ENCODE measurements around the gene ANKRD6. TPM values are rescaled to one million over a fixed set of nuclear protein-coding genes. Genes with fewer than 3 reads are reported as not detected.
"Not testable (repeated sequence)": the region's sequence is repeated elsewhere in the genome, so short reads cannot be mapped to it uniquely, and the experiment has no call there.

ANKRD6 gene
- total RNA-seq, 1 experiment from 2014 or later, result 5.6 TPM

- Histone ChIP-seq H4K20me1 (ENCODE audit: low read length) (no peaks in the 10 kb centered on the region), H3K4me2 (ENCODE audit: low read length) (no peak overlapping the region), H3K9me3 (ENCODE audit: low read length) (no peaks in the 10 kb centered on the region), H3K4me1 (ENCODE audit: insufficient read depth, low read length) (no peaks in the 10 kb centered on the region), H3F3A (ENCODE audit: low read length, unreplicated experiment) (no peaks in the 10 kb centered on the region), H3K9me2 (replicated peaks; ENCODE audit: low read length) (no peaks in the 10 kb centered on the region), H3K79me2 (ENCODE audit: low read length) (no peaks in the 10 kb centered on the region), H3K9ac (ENCODE audit: low read length) (no peak overlapping the region), H3K27ac (ENCODE audit: low read length) (no peak overlapping the region), H3K27me3 (ENCODE audit: low read length) (no peaks in the 10 kb centered on the region), H3K36me3 (ENCODE audit: low read depth, low read length) (no peaks in the 10 kb centered on the region), H3K4me3 (ENCODE audit: low read length) (no peak overlapping the region), H2AFZ (ENCODE audit: low read length) (no peak overlapping the region)
- ChIA-PET CTCF (no interaction called here), POLR2A (ENCODE audit: unreplicated experiment) (no interaction called here)
- no peak for DNase-seq
- no peak for TF ChIP-seq CTCF (conservative IDR thresholded peaks at IDR 0.05; ENCODE audit: low read depth, low read length)
- TF ChIP-seq EZH2 (IDR thresholded peaks at IDR 0.05; ENCODE audit: low read length, unreplicated experiment), result no peak
- no peak for TF ChIP-seq EZH2phosphoT487 (IDR thresholded peaks at IDR 0.05; ENCODE audit: borderline replicate concordance, low read length)
- no peak for ATAC-seq
- BruUV-seq (replicated peaks), result no TSS peak
- intact Hi-C loops (cut with micrococcal nuclease), result no loop called here
These were observed 40.1 kb upstream of the ANKRD6 start for GRCh38 chr6:89392823-89393222.

DNA sequence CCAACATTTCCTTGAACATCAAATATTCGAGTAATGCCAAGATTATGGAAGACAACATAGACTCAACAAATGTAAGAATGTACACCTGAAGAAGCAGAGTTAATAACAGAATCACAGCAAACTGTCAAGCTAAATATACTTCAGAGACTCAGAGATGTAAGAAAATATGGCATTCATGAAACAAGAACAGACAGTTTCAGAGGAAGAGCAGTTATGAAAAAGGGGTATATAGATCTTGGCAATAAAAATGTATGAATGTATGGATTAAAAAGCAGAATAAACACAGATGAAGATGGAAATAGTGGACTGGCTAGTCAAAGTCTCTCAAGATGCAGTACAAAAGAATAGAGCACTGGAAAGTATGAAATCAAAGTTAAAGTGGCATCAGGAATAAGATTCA lies 39.3 kb upstream of the ANKRD6 start:
- DNase-seq (no peak), ATAC-seq (no peak)
- Histone ChIP-seq H3K9me2 (replicated peaks; ENCODE audit: low read length) (no peaks in the 10 kb centered on the region), H3F3A (ENCODE audit: low read length, unreplicated experiment) (no peaks in the 10 kb centered on the region), H3K4me1 (ENCODE audit: insufficient read depth, low read length) (no peaks in the 10 kb centered on the region), H4K20me1 (ENCODE audit: low read length) (no peaks in the 10 kb centered on the region), H3K36me3 (ENCODE audit: low read depth, low read length) (no peaks in the 10 kb centered on the region), H3K4me3 (ENCODE audit: low read length) (no peak overlapping the region), H3K79me2 (ENCODE audit: low read length) (no peaks in the 10 kb centered on the region), H3K9me3 (ENCODE audit: low read length) (no peaks in the 10 kb centered on the region), H3K27me3 (ENCODE audit: low read length) (no peaks in the 10 kb centered on the region), H3K9ac (ENCODE audit: low read length) (no peak overlapping the region), H2AFZ (ENCODE audit: low read length) (no peak overlapping the region), H3K27ac (ENCODE audit: low read length) (no peak overlapping the region), H3K4me2 (ENCODE audit: low read length) (no peak overlapping the region)
- no peak for TF ChIP-seq CTCF (conservative IDR thresholded peaks at IDR 0.05; ENCODE audit: low read depth, low read length)
- no peak for TF ChIP-seq EZH2 (IDR thresholded peaks at IDR 0.05; ENCODE audit: low read length, unreplicated experiment)
- TF ChIP-seq EZH2phosphoT487 (IDR thresholded peaks at IDR 0.05; ENCODE audit: borderline replicate concordance, low read length), result no peak
- POLR2A ChIA-PET (ENCODE audit: unreplicated experiment), result no interaction called here
- intact Hi-C loops (cut with micrococcal nuclease), result no loop called here
- CTCF ChIA-PET, result no interaction called here
- no TSS peak for BruUV-seq (replicated peaks)

GRCh38 chr6:89397884-89398283 lies 35.1 kb upstream of the ANKRD6 start:
- ATAC-seq; H3K36me3 ChIP-seq (ENCODE audit: low read depth, low read length); H3K4me3 ChIP-seq (ENCODE audit: low read length); intact Hi-C loops (cut with micrococcal nuclease); H3K9me3 ChIP-seq (ENCODE audit: low read length); H3F3A ChIP-seq (ENCODE audit: low read length, unreplicated experiment); H3K27ac ChIP-seq (ENCODE audit: low read length); H3K9me2 ChIP-seq (replicated peaks; ENCODE audit: low read length); H3K9ac ChIP-seq (ENCODE audit: low read length); H3K4me1 ChIP-seq (ENCODE audit: insufficient read depth, low read length); H4K20me1 ChIP-seq (ENCODE audit: low read length); H2AFZ ChIP-seq (ENCODE audit: low read length); DNase-seq; H3K79me2 ChIP-seq (ENCODE audit: low read length); H3K27me3 ChIP-seq (ENCODE audit: low read length); BruUV-seq (replicated peaks); H3K4me2 ChIP-seq (ENCODE audit: low read length); CTCF ChIA-PET: not testable (repeated sequence)
- POLR2A ChIA-PET (ENCODE audit: unreplicated experiment), result interaction anchor here (0.6 kb wide), 1 partner anchor 857 kb away, joined by 3 read pairs; no protein-coding TSS in a partner anchor

All from PC-3 (cell line).